ENCODE results near the gene ABCA2.
A peak's percentile ranks its signal among the peaks of the same experiment; 100 is the strongest.
"Not testable (repeated sequence)": the region's sequence is repeated elsewhere in the genome, so short reads cannot be mapped to it uniquely, and the experiment has no call there.

The ABCA2 gene

DNA sequence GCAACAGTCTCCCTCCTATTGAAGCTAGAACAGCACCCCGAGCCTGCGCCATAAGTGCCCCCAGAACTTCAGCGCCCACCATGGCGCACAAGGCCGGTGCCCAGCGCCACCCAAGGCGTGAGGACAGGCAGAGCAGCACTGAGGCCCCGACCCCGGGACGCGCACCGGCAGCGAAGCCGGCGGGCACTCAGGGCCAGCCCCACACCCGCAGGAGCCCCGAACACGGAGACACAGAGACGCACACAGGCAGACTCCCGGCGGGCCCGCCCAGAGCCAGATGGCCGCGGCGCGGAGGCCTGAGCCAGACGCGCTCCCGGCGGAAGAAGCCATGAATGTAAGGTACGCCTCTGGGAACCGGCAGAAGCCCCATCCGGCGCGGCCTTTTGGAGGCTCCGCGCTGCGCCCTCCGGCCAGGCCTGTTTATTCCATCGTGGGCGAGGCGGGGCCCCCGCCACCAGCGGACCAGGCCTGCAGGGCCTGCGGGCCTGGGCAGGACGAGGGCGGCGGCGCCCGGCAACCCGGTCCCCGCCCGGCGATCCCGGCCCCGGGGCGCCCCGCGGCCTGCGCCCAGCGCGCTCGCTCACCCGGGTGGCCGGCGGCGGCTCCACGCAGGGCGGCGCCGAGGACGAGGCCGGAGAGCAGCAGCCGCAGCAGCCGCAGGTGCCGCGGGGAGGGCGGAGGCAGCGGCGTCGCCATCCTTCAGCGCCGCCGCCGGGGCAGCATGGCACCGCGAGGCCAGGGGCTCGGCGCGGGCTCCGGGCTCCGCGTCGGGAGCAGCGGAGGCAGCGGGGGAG lies 17.5 kb upstream of the ABCA2 start:
- DNase-seq (ENCODE audit: low read depth in 2 of 2) = no peak

DNA sequence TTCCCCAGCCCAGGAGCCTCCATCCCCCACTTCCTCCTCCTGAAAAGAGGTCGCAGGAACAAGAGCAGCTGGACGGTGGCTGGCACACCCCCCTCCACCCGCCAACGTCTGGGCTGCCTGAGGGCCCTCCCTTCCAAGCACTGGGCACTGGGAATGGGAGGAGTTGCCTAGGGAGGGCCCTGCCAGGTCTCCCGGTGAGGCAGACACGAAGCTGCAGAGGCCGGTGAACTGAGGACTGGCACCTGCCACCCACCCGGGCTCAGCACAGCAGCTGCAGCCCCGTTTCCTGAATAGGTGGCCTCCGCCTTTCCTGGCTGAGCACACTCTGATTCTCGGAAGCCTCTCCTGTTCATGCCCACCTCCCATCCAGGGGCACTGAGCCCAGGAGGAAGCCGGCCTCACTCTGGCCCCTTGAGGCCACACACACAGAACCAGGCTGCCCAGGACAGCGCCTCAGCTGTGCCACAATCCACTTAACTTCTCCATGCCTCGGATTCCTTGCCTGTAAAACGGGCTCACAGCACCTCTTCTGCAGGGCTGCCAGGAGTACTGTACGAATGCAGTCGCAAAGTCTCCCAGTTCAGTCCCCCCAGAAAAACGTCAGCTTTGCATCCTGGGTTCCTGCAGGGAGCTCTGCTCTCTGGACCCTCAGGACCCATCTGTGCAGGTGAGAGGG lies 16.6 kb upstream of the ABCA2 start:
- DNase-seq (ENCODE audit: low read depth in 2 of 2) = no peak

DNA sequence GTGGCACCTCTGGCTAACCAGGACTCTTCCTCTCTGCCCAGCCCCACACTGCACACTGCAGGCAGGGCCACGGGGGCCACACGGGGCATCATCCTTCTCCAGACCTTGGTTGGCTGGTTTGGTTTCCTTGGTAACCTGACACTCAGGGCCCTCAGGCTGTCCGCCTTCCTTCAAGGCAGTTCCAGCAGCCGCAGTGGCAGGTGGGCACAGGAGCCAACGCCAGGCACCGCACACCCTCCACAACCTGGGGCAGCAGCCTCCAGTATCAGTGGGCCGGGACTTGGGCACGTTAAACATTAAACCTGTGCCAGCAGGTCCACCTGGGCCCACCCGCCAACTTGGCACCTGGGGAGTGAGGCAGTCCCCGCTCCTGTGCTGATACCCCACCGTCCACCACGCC lies 16.0 kb upstream of the ABCA2 start:
- DNase-seq (ENCODE audit: low read depth in 2 of 2) = no peak

DNA sequence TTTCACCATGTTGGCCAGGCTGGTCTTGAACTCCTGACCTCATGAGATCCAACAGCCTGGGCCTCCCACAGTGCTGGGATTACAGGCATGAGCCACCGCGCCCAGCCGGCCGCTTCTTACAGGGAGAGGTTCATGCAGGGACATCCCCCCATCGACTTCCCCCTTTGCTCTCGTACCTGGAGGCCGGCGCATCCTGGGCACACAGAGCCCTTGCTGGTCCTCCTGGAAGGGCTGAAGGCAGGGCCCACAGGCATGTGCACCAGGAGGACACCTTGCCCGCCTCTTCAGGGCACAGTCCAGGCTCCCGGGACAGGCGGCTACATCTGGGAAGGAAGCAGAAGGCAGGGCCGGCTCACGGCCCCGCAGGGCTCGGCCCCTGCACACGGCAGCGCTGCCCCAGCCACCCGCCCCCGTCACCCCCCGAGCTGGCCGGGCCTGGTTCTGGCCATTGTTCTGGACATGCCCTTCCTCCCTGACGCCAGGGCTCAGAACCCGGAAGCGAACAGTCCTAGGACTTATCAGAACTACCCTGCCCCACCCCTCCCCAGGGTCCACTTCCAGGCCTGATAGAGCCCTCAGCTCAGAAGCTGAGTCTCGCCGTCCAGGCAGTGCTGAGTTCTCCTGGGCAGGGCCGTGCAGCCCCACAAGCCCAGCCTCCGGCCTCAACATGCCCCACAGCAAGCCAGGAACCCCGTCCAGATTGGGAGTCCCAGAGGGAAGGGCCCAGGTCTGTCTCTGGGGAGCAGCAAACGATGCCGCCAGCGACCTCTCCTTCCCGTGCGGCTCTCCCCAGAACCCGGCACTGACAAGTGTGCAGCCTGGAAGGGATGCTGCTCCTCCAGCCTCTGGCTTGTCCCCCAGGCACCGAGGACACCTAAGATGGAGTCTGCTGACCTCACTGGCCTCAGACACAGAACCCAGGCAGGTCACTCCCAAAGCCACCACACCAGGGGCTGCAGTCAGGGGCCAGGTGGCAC lies 15.0 kb upstream of the ABCA2 start:
- DNase-seq (ENCODE audit: low read depth in 2 of 2) = no peak

DNA sequence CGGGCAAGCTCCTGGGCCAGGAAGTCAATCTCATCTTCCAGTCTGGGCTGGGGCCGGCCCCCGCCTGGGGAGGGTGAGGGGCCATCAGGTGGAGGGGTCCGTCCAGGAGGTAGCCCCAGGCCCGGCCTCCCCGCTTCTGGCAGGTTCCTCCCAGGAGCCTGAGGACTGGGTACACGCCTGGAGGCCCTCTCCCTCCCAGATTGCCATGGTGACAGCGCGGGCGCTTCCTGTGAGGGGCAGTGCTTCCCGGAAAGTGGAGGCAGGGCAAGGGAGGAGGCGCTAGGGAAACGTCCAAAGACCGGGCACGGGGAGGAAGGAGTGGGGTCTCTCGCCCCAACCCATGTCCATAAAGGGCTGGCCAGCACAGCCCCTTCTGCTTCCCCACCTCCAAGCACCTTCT lies 13.1 kb upstream of the ABCA2 start:
- DNase-seq (ENCODE audit: low read depth in 2 of 2) = no peak

DNA sequence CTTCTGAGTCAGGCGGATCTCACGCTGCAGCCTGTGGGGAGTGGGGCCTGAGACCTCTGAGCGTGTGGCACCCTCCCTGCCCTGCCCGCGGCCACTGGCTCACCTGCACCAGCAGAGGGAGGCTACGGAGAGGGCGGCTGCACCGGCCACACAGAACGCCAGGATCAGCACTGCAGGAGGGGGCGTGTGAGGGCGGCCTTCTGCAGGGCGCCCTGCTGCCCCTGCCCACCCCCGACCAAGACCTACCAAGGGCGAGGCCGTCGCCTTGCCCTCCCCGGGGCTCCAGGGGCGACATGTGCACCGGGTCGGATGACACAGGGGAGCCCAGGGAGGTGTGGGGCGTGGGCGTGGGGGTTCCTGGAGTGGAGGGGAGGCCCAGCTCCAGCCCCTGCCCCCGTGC lies 12.5 kb upstream of the ABCA2 start:
- no peak for DNase-seq (ENCODE audit: low read depth in 2 of 2)

DNA sequence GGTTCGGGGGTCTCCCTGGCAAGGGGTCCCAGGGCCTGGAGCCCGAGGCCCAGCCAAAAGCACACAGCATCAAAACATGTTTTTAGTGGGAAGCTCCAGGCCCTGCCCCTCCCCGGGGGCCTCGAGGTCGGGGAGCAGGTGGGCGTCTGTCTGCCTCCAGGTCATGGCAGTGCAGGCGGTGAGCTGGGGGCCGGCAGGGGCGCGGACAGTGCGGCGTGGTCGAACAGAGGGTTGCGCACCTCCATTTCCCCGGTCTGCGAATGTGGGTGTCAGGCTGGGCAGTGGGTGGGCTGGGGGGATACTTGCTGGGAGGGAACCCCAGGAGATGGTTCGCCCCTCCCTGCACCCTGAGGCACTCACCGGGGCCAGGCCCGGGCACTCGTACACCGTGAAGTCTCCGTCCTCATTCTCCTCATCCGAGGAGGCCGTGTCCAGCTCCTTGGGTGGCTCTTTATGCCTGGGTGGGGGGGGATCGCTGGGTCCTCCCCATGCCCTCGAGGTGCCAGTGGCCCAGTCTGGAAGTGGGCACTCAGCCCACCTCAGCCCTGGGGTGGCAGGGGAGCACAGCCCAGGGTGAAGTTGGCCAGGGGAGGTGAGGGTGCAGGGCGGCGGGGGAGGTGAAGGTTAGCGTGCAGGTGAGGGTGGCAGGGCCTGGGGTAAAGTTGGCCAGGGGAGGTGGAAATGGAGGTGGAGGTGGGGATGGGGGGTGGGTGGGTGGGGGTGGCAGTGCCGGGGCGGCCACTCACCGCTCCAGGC lies 11.8 kb upstream of the ABCA2 start:
- no peak for DNase-seq (ENCODE audit: low read depth in 2 of 2)

DNA sequence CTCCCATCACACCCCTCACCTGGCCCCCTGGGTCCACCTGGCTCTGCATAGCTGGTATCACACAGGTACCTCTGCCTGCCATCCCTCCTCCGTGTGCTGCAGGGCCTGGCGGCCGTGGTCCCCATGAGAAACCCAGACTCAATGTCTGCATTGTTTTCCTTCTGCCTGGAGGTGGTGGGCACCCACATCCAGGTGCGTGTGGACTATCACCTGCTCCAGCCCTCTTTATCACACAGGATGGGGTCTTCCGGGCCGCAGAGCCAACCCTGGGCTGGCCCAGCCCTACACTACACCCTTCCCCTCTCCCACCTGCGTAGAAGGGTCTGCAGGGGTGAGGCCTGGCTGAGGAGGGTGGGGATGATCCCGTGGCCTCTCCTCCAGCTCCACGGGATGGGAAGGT lies 10.9 kb upstream of the ABCA2 start:
- DNase-seq (ENCODE audit: low read depth in 2 of 2) = no peak

DNA sequence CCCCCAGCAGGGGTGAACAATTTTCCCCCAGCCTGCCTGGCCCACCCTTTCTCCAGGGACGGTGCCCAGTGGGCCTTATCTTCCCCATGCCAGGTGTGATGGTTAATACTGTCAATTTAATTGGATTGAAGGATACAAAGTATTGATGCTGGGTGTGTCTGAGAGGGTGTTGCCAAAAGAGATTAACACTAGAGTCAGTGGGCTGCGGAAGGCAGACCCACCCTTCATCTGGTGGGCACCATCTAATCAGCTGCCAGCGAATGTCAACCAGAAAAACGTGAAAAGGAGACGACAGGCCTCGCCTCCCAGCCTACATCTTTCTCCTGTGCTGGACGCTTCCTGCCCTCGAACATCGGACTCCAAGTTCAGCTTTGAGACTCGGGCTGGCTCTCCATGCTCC lies 9.4 kb upstream of the ABCA2 start:
- no peak for DNase-seq (ENCODE audit: low read depth in 2 of 2)

DNA sequence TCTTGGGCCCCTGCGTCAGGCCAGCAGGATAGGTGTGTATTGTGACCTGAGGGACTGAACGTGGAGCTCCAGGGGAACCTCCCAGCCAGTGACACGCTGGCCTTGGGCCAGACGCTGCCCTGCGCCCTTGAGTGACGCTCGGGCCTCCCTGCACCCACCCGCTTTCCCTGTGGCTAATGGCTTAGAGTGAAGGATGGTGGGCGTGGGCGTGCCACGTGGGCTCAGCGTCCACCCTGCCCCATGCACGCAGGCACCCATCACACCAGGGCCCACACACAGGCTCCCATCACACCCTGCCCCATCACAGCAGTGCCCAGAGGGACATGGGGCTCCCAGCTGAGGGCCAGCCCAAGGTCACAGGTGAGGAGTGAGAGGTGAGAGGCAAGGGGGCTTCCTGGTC lies 9.0 kb upstream of the ABCA2 start:
- no peak for DNase-seq (ENCODE audit: low read depth in 2 of 2)

DNA sequence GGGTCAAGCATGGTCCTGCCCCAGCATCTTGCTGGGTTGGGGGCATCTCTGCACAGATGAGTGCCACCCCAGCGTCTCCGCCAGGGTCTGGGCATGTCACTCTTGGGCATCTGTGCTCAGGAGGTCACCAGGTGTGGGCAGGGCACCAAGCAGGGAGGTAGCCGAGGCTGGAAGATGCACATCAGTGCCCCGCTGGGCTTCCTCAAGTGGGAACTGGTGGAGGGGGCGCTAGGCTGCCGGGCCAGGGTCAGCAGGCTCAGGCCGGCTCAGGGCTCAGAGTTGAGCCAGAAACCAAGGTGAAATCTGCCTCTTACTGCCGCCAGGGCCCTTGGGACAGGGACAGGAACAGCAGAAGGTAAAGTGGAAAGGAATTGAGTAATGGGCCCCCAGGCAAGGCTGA lies 7.9 kb upstream of the ABCA2 start:
- DNase-seq (ENCODE audit: low read depth in 2 of 2) = no peak

DNA sequence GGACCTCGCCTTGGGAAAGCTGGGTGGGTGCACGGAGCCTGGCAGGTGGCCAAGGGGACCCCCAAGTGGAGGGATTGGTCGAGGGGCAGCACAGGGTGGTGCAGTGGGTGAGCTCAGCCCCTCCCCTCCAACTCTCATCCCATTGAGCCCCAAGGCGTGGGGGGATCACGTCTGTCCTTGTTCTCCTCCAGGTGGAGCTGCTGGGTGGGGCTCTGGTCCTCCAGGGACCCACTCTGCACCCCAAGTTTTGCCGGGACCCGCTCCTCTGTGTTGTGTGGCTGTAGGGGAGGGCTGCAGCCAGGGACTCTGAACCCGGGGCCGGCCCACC lies 7.4 kb upstream of the ABCA2 start:
- DNase-seq (ENCODE audit: low read depth in 2 of 2) = no peak

DNA sequence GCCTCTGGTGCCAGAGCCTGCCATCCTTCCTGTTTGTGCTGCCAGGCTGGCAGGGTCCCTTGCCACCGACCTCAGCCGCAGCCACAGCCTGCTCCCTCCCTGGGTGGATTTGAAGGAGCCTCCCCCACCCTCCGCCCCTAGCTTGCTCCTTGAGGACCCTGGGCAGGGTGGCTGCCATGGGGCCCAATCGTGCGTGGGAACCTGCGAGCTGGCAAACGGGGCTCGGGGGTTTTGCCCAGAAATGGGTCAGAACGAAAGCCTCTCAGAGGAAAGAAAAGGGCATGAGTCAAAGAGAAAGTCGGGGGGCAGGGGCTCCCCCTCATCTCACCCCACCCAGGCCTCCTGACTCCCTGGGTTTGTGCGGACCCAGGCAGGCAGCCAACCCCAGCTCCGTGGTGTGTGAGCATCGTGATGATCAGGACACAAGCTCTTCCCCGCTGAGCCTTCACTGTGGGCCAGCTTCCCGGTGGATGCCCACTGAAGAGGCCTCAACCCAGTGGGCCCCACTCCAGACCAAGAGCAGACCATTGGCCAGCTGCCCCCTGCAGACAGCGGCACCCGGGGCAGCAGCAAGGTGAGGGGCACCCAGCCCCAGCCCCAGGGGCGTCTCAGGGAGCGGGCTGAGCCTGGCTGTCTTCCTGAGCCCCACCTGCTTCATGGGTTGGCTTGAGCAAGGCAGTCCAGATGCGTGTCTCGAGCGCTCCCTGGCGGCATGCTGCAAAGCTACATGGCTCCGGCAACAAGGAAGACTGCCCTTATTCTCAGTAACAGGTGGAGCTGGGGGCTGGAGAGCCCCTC lies 6.9 kb upstream of the ABCA2 start:
- peak; percentile 85 to 87 for DNase-seq (ENCODE audit: low read depth in 2 of 2)

DNA sequence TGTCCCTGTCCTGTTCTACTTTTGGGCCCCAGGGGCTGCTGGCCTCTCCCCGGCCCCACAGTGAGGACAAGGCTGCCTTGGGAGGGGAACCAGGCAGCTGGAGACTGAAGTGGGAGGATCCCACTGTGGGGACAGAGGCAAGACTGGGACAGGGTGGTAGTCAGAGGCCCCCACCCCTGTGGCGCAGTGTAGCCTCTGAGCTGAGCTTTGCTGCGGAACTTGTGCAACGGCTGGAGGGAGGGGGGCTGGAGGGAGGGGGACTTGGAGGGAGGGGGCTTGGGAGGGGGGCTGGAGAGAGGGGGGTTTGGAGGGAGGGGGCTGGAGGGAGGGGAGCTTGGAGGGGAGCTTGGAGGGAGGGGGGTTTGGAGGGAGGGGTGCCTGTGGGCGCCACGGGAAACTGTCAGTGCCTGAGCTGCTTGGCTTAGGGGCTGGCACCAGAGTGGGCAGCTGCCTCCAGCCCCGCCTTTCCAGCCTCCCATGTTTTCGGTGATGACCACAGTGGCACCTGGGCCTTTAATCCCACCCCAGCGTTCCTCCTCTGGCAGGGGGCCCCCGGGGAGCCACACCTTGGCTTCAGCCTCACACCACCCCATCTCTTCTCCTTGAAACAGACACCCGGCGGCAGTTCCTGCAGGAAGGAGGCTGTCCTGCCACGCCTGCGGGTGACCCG lies 6.1 kb upstream of the ABCA2 start:
- DNase-seq (ENCODE audit: low read depth in 2 of 2) = no peak

DNA sequence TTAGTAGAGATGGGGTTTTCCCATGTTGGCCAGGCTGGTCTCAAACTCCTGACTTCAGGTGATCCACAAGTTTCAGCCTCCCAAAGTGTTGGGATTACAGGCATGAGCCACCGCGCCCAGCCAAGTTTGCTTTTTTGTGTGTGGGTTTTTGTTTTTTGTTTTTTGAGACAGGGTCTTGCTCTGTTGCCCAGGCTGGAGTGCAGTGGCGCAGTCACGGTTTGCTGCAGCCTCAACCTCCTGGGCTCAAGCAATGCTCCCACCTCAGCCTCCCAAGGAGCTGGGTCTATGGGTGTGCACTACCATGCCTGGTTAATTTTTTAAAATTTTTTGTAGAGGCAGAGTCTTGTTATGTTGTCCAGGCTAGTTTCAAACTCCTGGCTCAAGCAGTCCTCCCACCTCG lies 5.4 kb upstream of the ABCA2 start:
- not testable (repeated sequence) for DNase-seq (ENCODE audit: low read depth in 2 of 2)

DNA sequence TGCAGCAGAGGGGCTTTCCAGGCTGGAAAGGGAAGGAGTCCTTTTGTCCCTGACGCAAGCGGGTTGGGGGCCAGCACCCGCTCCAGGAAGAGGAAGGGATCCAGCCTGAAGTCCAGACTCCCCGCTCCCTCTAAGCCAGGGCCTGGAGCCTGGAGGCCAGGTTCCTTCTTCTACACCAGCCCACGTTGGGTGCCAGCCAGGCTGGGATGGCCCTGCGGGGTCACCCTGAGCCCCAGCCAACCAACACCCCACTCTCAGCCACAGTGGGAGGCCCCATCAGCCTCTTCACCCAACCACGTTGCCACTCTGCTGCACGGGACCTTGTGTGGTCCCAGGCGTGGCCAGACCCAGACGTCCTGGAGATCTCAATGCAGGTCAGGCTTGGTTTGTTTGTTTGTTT lies 4.8 kb upstream of the ABCA2 start:
- DNase-seq (ENCODE audit: low read depth in 2 of 2) = no peak

DNA sequence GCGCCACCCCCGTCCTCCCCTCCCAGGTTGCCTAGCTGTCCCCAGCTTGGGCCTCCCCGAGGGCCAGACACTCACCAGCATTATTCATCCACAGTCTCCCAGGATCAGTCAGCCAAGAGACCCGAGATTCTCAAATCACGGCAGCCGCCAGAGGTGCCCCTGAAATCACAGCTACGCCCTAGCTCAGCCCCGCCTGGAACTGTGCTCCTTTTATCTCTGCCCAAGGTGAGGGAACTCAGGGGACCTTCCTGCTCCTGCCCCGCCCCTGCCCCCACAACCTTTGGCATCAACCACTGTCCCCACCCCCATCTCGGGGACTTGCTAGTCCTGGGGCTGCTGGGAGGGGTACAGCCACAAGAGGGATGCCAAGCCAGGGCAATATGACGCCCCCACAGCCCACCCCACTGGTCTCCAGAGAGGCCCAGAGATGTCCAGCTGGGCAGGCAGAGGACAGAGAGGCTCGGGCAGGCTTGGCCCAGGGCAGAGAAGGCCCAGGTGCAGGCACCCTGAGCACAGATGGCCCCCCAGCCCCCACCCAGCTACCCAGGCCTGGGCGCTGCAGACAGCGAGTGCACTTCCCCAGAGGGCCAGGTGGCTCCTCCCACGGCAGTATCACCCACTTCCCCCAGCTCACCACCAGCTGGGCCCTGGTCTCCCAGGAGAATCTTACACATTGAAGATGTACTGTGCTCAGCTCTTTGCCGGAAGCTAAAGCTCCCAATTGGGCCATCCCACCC lies 4.0 kb upstream of the ABCA2 start, which contains the start of gene FUT7:
FUT7 (minus strand) TSS at position 185 of the 737 bp plus-strand sequence; CDS start at position 88, 97 bp downstream.
- no peak for DNase-seq (ENCODE audit: low read depth in 2 of 2)

DNA sequence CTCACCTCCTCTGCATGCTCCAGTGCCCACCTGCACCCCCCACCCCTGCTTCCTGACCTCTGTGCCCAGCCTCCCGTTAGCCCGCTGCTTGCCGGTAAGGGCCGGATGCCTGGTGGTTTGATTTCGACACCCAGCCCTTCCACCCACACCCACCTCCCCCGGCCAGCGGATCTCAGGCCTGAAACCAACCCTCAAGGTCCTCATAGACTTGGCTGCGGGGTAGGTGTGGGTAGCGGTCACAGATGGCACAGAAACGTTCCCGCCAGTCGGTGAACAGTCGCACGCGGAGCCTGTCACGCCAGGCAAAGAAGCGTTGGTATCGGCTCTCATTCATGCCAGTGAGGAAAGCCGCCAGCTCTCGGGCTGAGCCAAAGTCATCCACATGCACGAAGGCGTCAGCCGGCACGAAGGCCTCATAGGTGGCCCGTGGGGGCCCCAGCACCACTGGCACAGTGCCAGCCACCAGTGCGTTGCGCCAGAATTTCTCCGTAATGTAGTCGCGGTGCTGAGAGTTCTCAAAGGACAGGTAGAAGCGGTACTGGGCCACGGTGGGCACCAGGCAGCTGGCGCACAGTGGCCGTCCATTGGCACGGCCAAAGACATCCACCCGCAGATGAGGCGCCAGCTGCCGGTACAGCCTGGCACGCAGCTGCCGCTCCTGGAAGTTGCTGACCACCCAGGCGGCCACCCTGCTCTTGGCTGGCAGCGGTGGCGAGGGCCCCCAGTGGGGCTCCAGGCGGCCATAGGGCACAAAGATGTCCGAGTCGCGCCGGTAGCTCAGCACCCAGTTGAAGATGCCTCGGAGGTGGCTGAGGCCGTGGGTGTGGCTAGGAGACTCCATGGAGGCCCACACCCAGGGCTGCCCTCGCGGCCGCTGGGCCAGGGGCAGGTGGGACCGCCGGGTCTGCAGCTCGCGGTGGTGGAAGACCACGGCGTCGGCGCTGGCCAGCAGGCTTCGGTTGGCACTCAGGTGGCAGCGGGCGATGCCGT lies 2.8 kb upstream of the ABCA2 start:
- no peak for DNase-seq (ENCODE audit: low read depth in 2 of 2)
